ENCODE measurements around the gene SLC17A8. TPM values are rescaled to one million over a fixed set of nuclear protein-coding genes. Genes with fewer than 3 reads are reported as not detected.

Gene SLC17A8
- total RNA-seq, 1 experiment from 2014 or later: 0.15 TPM

DNA sequence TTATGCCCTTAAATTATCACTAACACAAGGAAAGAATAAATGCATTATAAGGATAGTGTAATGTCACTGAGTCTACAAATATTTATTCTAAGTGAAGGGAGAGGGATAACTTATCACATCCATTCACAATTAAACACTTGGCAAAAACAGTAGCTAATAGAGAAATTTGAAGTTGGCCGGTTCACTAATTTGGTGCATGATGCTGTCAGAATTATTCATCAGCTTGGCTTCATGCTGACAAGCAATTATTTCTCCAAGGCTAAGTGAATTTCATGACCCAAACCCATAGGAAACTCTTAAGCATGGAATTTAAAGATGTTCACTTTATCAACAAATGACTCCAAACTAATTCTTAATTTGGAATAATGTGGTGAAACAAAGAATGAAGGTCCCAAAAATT lies 91.8 kb downstream of the SLC17A8 start:
- Histone ChIP-seq H3K4me3 (ENCODE audit: low read length) (no peak overlapping the region), H4K20me1 (ENCODE audit: insufficient read depth, low read depth, low read length) (no peaks in the 10 kb centered on the region), H3K9me3 (ENCODE audit: low read length) (no peaks in the 10 kb centered on the region), H3K9ac (ENCODE audit: low read length) (no peak overlapping the region), H2AFZ (ENCODE audit: low read length) (no peak overlapping the region), H3K4me1 (ENCODE audit: low read length) (peaks cover 5% of the 10 kb centered on the region; the same call in 1 of the 2 replicates), H3K9me2 (replicated peaks; ENCODE audit: insufficient read depth, low read length) (no peaks in the 10 kb centered on the region), H3K4me2 (ENCODE audit: low read depth, low read length, poor library complexity, severe bottlenecking) (no peak overlapping the region), H3K27ac (ENCODE audit: low read length) (no peak overlapping the region), H3K27me3 (ENCODE audit: low read length) (no peaks in the 10 kb centered on the region), H3K36me3 (ENCODE audit: insufficient read depth, low read length) (no peaks in the 10 kb centered on the region), H3K79me2 (ENCODE audit: low read length) (no peaks in the 10 kb centered on the region)
- no peak for DNase-seq

DNA sequence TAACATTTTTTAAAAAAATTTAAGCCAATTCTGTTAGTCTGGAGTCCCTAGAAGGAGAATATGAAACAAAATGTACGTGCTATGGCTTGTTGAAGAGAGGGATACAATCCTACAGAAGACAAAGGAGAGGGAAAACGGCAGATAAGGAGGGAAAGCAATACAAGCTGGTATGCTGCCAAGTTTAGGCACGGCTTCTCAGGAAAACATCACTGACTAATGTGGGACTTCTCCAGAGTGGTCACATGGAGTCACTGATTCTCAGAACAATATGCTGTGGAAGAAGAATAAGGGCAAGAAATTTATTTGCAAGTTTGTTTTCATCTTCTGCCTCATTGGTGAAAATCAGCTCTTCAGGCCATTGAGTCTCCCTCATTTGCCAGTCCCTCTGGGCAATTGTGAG lies 93.9 kb downstream of the SLC17A8 start:
- H3K4me2 ChIP-seq (ENCODE audit: low read depth, low read length, poor library complexity, severe bottlenecking): no peak overlapping the region
- H4K20me1 ChIP-seq (ENCODE audit: insufficient read depth, low read depth, low read length): no peaks in the 10 kb centered on the region
- no peak overlapping the region for H2AFZ ChIP-seq (ENCODE audit: low read length)
- no peaks in the 10 kb centered on the region for H3K27me3 ChIP-seq (ENCODE audit: low read length)
- no peak overlapping the region for H3K27ac ChIP-seq (ENCODE audit: low read length)
- H3K4me1 ChIP-seq (ENCODE audit: low read length): peaks cover 5% of the 10 kb centered on the region; the same call in 1 of the 2 replicates
- no peak overlapping the region for H3K4me3 ChIP-seq (ENCODE audit: low read length)
- H3K36me3 ChIP-seq (ENCODE audit: insufficient read depth, low read length): no peaks in the 10 kb centered on the region
- H3K9me2 ChIP-seq (replicated peaks; ENCODE audit: insufficient read depth, low read length): no peaks in the 10 kb centered on the region
- no peaks in the 10 kb centered on the region for H3K9me3 ChIP-seq (ENCODE audit: low read length)
- H3K79me2 ChIP-seq (ENCODE audit: low read length): no peaks in the 10 kb centered on the region
- DNase-seq: no peak
- no peak overlapping the region for H3K9ac ChIP-seq (ENCODE audit: low read length)

DNA sequence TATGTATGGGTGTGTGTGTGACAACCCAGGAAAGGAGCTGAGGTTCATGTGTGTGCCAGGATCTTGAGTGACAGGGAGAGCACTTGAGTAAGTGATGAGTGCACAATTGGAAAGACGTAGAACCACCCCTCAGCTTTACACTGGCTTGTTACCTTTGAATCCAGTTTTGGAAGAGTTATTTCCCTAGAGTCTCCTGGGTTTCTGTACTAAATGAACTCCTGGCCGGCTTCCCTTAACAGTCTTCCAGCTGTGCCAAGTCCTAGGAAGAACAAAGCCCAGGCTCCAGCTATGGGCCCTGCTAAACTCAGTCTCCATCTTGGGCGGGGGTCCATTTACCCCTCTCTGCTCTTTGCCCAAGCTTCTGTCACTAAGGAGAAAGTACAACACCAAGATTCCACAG lies 97.1 kb downstream of the SLC17A8 start:
- Histone ChIP-seq H3K36me3 (ENCODE audit: insufficient read depth, low read length) (no peaks in the 10 kb centered on the region), H3K4me3 (ENCODE audit: low read length) (no peak overlapping the region), H2AFZ (ENCODE audit: low read length) (no peak overlapping the region), H3K4me2 (ENCODE audit: low read depth, low read length, poor library complexity, severe bottlenecking) (no peak overlapping the region), H3K79me2 (ENCODE audit: low read length) (no peaks in the 10 kb centered on the region), H3K9me2 (replicated peaks; ENCODE audit: insufficient read depth, low read length) (no peaks in the 10 kb centered on the region), H4K20me1 (ENCODE audit: insufficient read depth, low read depth, low read length) (no peaks in the 10 kb centered on the region), H3K9ac (ENCODE audit: low read length) (no peak overlapping the region), H3K27ac (ENCODE audit: low read length) (no peak overlapping the region), H3K27me3 (ENCODE audit: low read length) (no peaks in the 10 kb centered on the region), H3K4me1 (ENCODE audit: low read length) (no peaks in the 10 kb centered on the region), H3K9me3 (ENCODE audit: low read length) (no peaks in the 10 kb centered on the region)
- no peak for DNase-seq

DNA sequence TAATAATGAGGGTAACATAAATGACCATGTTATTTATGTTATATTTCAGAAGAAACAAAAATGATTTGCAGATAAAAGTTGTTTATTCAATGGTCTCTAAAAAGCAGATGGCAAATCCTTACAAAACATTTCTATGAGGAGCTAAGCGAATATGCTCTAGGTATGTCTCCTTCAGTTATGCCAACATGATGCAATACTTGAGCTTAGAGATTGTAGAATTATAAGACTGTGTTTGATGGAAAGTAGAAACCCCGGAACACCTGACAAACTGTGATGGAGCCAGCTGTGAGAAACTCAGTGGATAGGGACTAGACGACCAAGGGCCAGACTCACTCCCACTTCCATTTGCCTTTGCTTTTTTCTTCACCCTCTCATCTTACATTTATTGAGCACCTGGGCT lies 99.0 kb downstream of the SLC17A8 start:
- DNase-seq: no peak
- Histone ChIP-seq H3K27me3 (ENCODE audit: low read length) (no peaks in the 10 kb centered on the region), H3K27ac (ENCODE audit: low read length) (no peak overlapping the region), H3K79me2 (ENCODE audit: low read length) (no peaks in the 10 kb centered on the region), H3K4me3 (ENCODE audit: low read length) (no peak overlapping the region), H3K9me2 (replicated peaks; ENCODE audit: insufficient read depth, low read length) (no peaks in the 10 kb centered on the region), H3K4me2 (ENCODE audit: low read depth, low read length, poor library complexity, severe bottlenecking) (no peak overlapping the region), H3K4me1 (ENCODE audit: low read length) (no peaks in the 10 kb centered on the region), H3K9me3 (ENCODE audit: low read length) (no peaks in the 10 kb centered on the region), H2AFZ (ENCODE audit: low read length) (no peak overlapping the region), H3K36me3 (ENCODE audit: insufficient read depth, low read length) (no peaks in the 10 kb centered on the region), H3K9ac (ENCODE audit: low read length) (no peak overlapping the region), H4K20me1 (ENCODE audit: insufficient read depth, low read depth, low read length) (no peaks in the 10 kb centered on the region)

DNA sequence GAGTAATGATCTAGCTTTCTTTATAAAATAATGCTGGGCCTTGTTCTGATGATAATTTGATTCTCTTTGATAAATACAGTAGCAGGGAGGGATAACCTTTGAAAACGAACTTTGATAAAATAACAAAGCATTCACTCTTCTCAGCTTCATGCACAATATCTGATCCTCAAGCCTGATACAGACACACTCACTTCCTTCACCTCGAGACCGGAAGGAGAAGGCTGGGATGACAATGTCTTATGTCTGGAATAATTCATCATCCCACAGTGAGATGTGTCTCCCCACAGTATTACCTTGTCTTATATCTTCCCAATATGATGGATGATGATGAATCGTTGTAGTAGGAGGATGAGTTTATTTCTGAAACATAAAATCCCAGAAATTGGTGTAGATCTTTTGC lies 101.3 kb downstream of the SLC17A8 start:
- no peak overlapping the region for H3K27ac ChIP-seq (ENCODE audit: low read length)
- H3K9ac ChIP-seq (ENCODE audit: low read length): no peak overlapping the region
- H3K9me2 ChIP-seq (replicated peaks; ENCODE audit: insufficient read depth, low read length): no peaks in the 10 kb centered on the region
- no peak for DNase-seq
- no peaks in the 10 kb centered on the region for H4K20me1 ChIP-seq (ENCODE audit: insufficient read depth, low read depth, low read length)
- no peaks in the 10 kb centered on the region for H3K36me3 ChIP-seq (ENCODE audit: insufficient read depth, low read length)
- H3K4me1 ChIP-seq (ENCODE audit: low read length): no peaks in the 10 kb centered on the region
- no peak overlapping the region for H3K4me2 ChIP-seq (ENCODE audit: low read depth, low read length, poor library complexity, severe bottlenecking)
- no peaks in the 10 kb centered on the region for H3K9me3 ChIP-seq (ENCODE audit: low read length)
- no peaks in the 10 kb centered on the region for H3K79me2 ChIP-seq (ENCODE audit: low read length)
- no peaks in the 10 kb centered on the region for H3K27me3 ChIP-seq (ENCODE audit: low read length)
- no peak overlapping the region for H3K4me3 ChIP-seq (ENCODE audit: low read length)
- no peak overlapping the region for H2AFZ ChIP-seq (ENCODE audit: low read length)

DNA sequence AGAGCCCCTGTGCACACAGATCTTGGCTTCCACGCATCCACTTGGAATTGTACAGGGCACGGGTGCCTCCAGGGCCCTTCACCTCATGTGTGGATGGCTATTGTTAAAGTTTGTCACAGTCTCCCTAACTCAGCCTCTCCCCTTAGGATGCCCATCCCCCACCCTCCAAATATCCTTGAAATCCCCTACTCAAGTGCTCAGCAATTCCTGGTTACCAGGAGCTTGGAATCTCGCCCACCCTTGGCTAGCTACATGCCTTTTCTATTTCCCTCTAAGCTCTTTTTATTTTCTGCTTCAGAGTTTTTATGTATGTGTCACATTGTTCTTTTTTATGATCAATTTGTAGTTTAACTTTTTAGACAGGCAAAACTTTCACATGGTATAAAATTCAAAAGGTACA lies 103.8 kb downstream of the SLC17A8 start:
- Histone ChIP-seq H3K9ac (ENCODE audit: low read length) (no peak overlapping the region), H3K4me3 (ENCODE audit: low read length) (no peak overlapping the region), H3K27ac (ENCODE audit: low read length) (no peak overlapping the region), H4K20me1 (ENCODE audit: insufficient read depth, low read depth, low read length) (no peaks in the 10 kb centered on the region), H2AFZ (ENCODE audit: low read length) (no peak overlapping the region), H3K79me2 (ENCODE audit: low read length) (no peaks in the 10 kb centered on the region), H3K27me3 (ENCODE audit: low read length) (no peaks in the 10 kb centered on the region), H3K9me3 (ENCODE audit: low read length) (no peaks in the 10 kb centered on the region), H3K4me1 (ENCODE audit: low read length) (no peaks in the 10 kb centered on the region), H3K9me2 (replicated peaks; ENCODE audit: insufficient read depth, low read length) (no peaks in the 10 kb centered on the region), H3K36me3 (ENCODE audit: insufficient read depth, low read length) (no peaks in the 10 kb centered on the region), H3K4me2 (ENCODE audit: low read depth, low read length, poor library complexity, severe bottlenecking) (no peak overlapping the region)
- DNase-seq: no peak

DNA sequence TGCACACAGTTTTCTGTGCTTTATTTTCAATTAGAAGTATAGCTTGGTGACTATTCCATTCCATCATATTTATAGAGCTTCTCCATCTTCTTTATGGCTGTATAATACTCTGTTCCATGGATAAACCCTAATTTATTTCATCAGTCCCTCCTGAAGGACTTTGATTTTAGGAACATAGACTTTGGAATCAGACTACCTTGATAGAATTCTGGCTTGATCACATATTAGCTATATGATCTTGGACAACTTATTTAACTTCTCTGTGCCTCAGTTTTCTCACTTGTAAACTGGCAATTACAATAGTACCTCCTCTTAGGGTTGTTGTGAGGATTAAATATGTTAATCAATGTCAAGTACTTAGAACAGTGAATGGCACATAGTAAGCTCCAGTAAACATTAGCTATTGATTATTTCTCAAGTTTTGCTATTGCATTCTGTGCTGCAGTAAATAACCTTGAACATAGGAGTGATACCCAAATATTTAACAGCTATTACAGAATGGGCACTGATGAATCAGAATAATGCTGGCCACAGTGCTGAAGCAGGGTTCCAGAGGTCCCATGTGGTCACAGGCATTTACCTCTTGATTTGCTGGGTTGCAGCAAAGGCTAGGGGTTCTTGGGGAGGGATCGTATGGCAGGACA lies 104.6 kb downstream of the SLC17A8 start:
- Histone ChIP-seq H3K36me3 (ENCODE audit: insufficient read depth, low read length) (no peaks in the 10 kb centered on the region), H3K79me2 (ENCODE audit: low read length) (no peaks in the 10 kb centered on the region), H3K4me3 (ENCODE audit: low read length) (no peak overlapping the region), H3K9me2 (replicated peaks; ENCODE audit: insufficient read depth, low read length) (no peaks in the 10 kb centered on the region), H3K27me3 (ENCODE audit: low read length) (no peaks in the 10 kb centered on the region), H4K20me1 (ENCODE audit: insufficient read depth, low read depth, low read length) (no peaks in the 10 kb centered on the region), H3K27ac (ENCODE audit: low read length) (no peak overlapping the region), H3K4me2 (ENCODE audit: low read depth, low read length, poor library complexity, severe bottlenecking) (no peak overlapping the region), H2AFZ (ENCODE audit: low read length) (no peak overlapping the region), H3K4me1 (ENCODE audit: low read length) (no peaks in the 10 kb centered on the region), H3K9ac (ENCODE audit: low read length) (no peak overlapping the region), H3K9me3 (ENCODE audit: low read length) (no peaks in the 10 kb centered on the region)
- no peak for DNase-seq

DNA sequence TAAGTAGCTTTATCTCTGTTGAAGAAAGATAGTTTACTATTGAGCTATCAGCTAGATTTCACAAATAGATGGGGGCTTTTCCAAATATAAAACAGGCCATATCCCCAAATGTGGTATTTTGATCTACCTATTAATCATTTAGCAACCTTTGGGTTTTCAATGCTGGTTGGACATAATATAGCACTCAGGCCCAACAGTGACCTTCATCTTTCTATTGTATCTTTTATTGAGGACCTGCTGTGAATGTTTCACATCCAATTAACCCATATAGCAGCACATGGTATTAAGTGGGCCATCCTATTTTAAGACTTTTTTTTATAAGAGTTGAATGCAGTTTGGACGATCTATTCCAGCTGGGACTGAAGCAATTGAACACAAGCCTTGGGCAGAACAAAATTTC lies 106.8 kb downstream of the SLC17A8 start:
- no peaks in the 10 kb centered on the region for H3K27me3 ChIP-seq (ENCODE audit: low read length)
- no peak overlapping the region for H3K9ac ChIP-seq (ENCODE audit: low read length)
- H4K20me1 ChIP-seq (ENCODE audit: insufficient read depth, low read depth, low read length): no peaks in the 10 kb centered on the region
- no peaks in the 10 kb centered on the region for H3K36me3 ChIP-seq (ENCODE audit: insufficient read depth, low read length)
- no peak overlapping the region for H2AFZ ChIP-seq (ENCODE audit: low read length)
- H3K27ac ChIP-seq (ENCODE audit: low read length): no peak overlapping the region
- no peaks in the 10 kb centered on the region for H3K79me2 ChIP-seq (ENCODE audit: low read length)
- H3K4me2 ChIP-seq (ENCODE audit: low read depth, low read length, poor library complexity, severe bottlenecking): no peak overlapping the region
- DNase-seq: no peak
- H3K9me3 ChIP-seq (ENCODE audit: low read length): no peaks in the 10 kb centered on the region
- H3K4me1 ChIP-seq (ENCODE audit: low read length): no peaks in the 10 kb centered on the region
- no peak overlapping the region for H3K4me3 ChIP-seq (ENCODE audit: low read length)
- no peaks in the 10 kb centered on the region for H3K9me2 ChIP-seq (replicated peaks; ENCODE audit: insufficient read depth, low read length)

DNA sequence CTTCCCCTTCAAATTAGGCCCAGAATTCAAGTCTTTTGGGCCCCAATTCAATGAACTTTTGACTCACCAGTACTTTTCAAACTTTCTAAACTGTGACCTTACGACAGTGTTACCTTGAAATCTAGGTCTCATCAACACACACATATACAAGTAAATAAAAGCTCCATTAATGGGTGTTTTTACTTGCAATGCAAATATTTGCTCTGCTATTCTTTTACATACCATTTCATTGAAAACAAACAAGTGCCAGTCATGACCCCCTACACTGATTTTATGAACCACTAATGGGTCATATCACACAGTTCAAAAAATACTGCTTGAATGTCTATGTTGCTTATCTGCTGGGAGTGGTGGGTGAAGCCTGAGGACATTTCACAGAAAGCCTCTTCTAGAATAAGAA lies 107.7 kb downstream of the SLC17A8 start:
- DNase-seq: no peak
- Histone ChIP-seq H3K9me2 (replicated peaks; ENCODE audit: insufficient read depth, low read length) (no peaks in the 10 kb centered on the region), H3K27me3 (ENCODE audit: low read length) (no peaks in the 10 kb centered on the region), H3K4me3 (ENCODE audit: low read length) (no peak overlapping the region), H3K9me3 (ENCODE audit: low read length) (no peaks in the 10 kb centered on the region), H3K4me2 (ENCODE audit: low read depth, low read length, poor library complexity, severe bottlenecking) (no peak overlapping the region), H4K20me1 (ENCODE audit: insufficient read depth, low read depth, low read length) (no peaks in the 10 kb centered on the region), H3K4me1 (ENCODE audit: low read length) (no peaks in the 10 kb centered on the region), H3K36me3 (ENCODE audit: insufficient read depth, low read length) (no peaks in the 10 kb centered on the region), H2AFZ (ENCODE audit: low read length) (no peak overlapping the region), H3K79me2 (ENCODE audit: low read length) (no peaks in the 10 kb centered on the region), H3K9ac (ENCODE audit: low read length) (no peak overlapping the region), H3K27ac (ENCODE audit: low read length) (no peak overlapping the region)
